ENCODE measurements around the gene ARHGEF10L.

The ARHGEF10L gene

DNA sequence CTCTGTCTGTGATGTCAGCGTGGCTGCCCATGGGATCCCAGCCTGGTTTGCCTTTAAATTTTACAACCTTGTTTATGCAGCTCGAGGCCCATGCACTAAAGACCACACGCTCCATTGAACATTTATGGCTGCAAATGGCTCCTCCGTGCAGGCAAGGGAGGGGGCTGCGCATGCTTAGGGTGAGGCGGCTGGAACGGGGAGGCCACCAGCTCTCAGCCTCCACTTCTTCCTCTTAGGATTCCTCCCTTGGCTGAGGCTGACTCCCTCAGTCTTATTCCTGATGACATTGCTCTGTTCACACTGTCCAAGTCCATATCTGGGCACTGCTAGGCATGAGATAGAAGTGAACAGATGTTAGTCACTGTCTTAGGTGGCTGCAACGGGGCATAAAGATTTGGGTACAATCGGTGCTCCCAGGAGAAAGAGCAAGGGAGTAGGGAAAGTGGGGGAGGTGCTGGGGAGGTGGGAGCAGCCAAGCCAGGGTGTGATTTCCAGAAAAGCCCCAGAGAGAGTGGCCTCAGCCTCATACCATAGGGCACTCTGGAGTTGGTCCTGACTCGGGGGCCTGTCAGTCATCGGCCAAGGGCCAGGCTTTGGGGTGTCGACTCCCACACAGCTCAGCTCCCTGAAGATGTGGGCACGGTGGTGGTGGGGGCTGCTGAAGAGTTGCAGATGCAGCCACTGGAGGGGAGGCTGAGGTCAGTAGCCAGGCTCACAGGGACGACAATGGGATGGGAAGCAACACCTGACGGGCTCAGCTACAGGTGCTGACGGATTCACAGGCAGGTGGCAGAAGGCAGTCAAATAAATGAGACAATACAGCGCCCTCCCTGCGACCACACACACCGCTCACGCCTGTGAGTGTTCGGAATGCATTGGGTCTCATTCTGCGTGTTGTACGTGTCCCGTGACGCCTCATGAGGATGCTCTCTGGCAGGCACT, 178.4 kb downstream of the ARHGEF10L start:
- Histone ChIP-seq H3K4me3 (ENCODE audit: low read depth, low read length) (no peak overlapping the region), H3K9me3 (no peaks in the 10 kb centered on the region), H3K4me1 (no peaks in the 10 kb centered on the region), H3K27me3 (no peaks in the 10 kb centered on the region), H3K36me3 (no peaks in the 10 kb centered on the region)
- no peak for DNase-seq
- TF ChIP-seq, protein P1, sequence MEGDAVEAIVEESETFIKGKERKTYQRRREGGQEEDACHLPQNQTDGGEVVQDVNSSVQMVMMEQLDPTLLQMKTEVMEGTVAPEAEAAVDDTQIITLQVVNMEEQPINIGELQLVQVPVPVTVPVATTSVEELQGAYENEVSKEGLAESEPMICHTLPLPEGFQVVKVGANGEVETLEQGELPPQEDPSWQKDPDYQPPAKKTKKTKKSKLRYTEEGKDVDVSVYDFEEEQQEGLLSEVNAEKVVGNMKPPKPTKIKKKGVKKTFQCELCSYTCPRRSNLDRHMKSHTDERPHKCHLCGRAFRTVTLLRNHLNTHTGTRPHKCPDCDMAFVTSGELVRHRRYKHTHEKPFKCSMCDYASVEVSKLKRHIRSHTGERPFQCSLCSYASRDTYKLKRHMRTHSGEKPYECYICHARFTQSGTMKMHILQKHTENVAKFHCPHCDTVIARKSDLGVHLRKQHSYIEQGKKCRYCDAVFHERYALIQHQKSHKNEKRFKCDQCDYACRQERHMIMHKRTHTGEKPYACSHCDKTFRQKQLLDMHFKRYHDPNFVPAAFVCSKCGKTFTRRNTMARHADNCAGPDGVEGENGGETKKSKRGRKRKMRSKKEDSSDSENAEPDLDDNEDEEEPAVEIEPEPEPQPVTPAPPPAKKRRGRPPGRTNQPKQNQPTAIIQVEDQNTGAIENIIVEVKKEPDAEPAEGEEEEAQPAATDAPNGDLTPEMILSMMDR (IDR thresholded peaks at IDR 0.05; ENCODE audit: low read depth, low read length): no peak

- no peak for DNase-seq
- no peaks in the 10 kb centered on the region for H3K4me1 ChIP-seq
- no peaks in the 10 kb centered on the region for H3K27me3 ChIP-seq
- no peak overlapping the region for H3K4me3 ChIP-seq (ENCODE audit: low read depth, low read length)
- H3K36me3 ChIP-seq: no peaks in the 10 kb centered on the region
- TF ChIP-seq, protein P1 (IDR thresholded peaks at IDR 0.05; ENCODE audit: low read depth, low read length): no peak
- H3K9me3 ChIP-seq: no peaks in the 10 kb centered on the region
Measured at GRCh38 chr1:17719874-17720273, 180.4 kb downstream of the ARHGEF10L start.

- no peak for DNase-seq
- TF ChIP-seq, protein P1 (IDR thresholded peaks at IDR 0.05; ENCODE audit: low read depth, low read length): no peak
- H3K4me1 ChIP-seq: no peaks in the 10 kb centered on the region
- H3K27me3 ChIP-seq: no peaks in the 10 kb centered on the region
- H3K36me3 ChIP-seq: no peaks in the 10 kb centered on the region
- H3K9me3 ChIP-seq: no peaks in the 10 kb centered on the region
- no peak overlapping the region for H3K4me3 ChIP-seq (ENCODE audit: low read depth, low read length)
Measured at GRCh38 chr1:17721444-17721843, 181.9 kb downstream of the ARHGEF10L start.

- Histone ChIP-seq H3K9me3 (no peaks in the 10 kb centered on the region), H3K27me3 (no peaks in the 10 kb centered on the region)
- TF ChIP-seq, protein P1 (IDR thresholded peaks at IDR 0.05; ENCODE audit: low read depth, low read length): 0 out of 2 replicates have a peak, but pooled peaks have one; percentile 12
Measured at GRCh38 chr1:17723684-17724083, 184.2 kb downstream of the ARHGEF10L start.

GRCh38 chr1:17724150-17724549, 184.7 kb downstream of the ARHGEF10L start:
- no peaks in the 10 kb centered on the region for H3K27me3 ChIP-seq
- no peak overlapping the region for H3K4me3 ChIP-seq (ENCODE audit: low read depth, low read length)
- peaks cover 3% of the 10 kb centered on the region for H3K4me1 ChIP-seq
- no peaks in the 10 kb centered on the region for H3K9me3 ChIP-seq
- TF ChIP-seq, protein P1 (IDR thresholded peaks at IDR 0.05; ENCODE audit: low read depth, low read length): no peak
- no peaks in the 10 kb centered on the region for H3K36me3 ChIP-seq
- no peak for DNase-seq

More at GRCh38 chr1:17723684-17724083, 184.2 kb downstream of the ARHGEF10L start:
- Histone ChIP-seq H3K4me3 (ENCODE audit: low read depth, low read length) (no peak overlapping the region), H3K36me3 (no peaks in the 10 kb centered on the region), H3K4me1 (no peaks in the 10 kb centered on the region)
- no peak for DNase-seq

All from BE2C (cell line).